AG04450 (cell line): ENCODE data around the gene SUSD4. TPM values are rescaled to one million over a fixed set of nuclear protein-coding genes. Genes with fewer than 3 reads are reported as not detected.

ENCODE experiments used
- CTCF ChIA-PET: fragments of 300-600, 350-600 bp; formaldehyde crosslinking; extraction: SDS; loops from one replicate; lab custom pipeline; 2022; ENCODE audit warnings: antibody characterized with exemption, inconsistent platforms; lab: Charles Lee
- POLR2A ChIA-PET: fragments of 350-600 bp; formaldehyde crosslinking; extraction: SDS; loops from one replicate; lab custom pipeline; 2021; ENCODE audit warnings: antibody characterized with exemption, inconsistent platforms; lab: Yijun Ruan, JAX
- DNase-seq: peaks from one replicate; pipeline ENCODE4 v3.0.0-alpha.2; 2011; ENCODE audit warnings: low read depth, low spot score
- H3K27ac ChIP-seq: one replicate; pipeline ENCODE4 v1.5.1; 2012; ENCODE audit warnings: low read depth, low read length, control low read depth
- H3K27me3 ChIP-seq: one replicate; pipeline ENCODE4 v1.6.0; 2012; ENCODE audit warnings: low read length; ENCODE audit not compliant: control insufficient read depth, insufficient read depth
- H3K4me3 ChIP-seq: 2 replicates; pipeline ENCODE4 v1.5.1; 2011; ENCODE audit warnings: mild to moderate bottlenecking, low read depth, low read length, control low read depth
- H3K9me3 ChIP-seq: 2 replicates; pipeline ENCODE4 v1.5.1; 2012; ENCODE audit warnings: low read length; ENCODE audit not compliant: control insufficient read depth, insufficient read depth
- polyA plus RNA-seq: library from polyadenylated mRNA; depleted of rRNA; stranded (reverse); fragments of >200 nt; gene quantifications from 2 replicates; pipeline ENCODE4 v1.2.3, GENCODE V29; 2011
- TF ChIP-seq, protein P1 (sequence below): IDR thresholded peaks from 2 replicates; pipeline ENCODE4 v1.5.1; 2011; ENCODE audit warnings: low read depth, low read length, control low read depth, inconsistent platforms

Gene SUSD4
- polyA plus RNA-seq, 1 experiment, result 0.29 TPM

DNA sequence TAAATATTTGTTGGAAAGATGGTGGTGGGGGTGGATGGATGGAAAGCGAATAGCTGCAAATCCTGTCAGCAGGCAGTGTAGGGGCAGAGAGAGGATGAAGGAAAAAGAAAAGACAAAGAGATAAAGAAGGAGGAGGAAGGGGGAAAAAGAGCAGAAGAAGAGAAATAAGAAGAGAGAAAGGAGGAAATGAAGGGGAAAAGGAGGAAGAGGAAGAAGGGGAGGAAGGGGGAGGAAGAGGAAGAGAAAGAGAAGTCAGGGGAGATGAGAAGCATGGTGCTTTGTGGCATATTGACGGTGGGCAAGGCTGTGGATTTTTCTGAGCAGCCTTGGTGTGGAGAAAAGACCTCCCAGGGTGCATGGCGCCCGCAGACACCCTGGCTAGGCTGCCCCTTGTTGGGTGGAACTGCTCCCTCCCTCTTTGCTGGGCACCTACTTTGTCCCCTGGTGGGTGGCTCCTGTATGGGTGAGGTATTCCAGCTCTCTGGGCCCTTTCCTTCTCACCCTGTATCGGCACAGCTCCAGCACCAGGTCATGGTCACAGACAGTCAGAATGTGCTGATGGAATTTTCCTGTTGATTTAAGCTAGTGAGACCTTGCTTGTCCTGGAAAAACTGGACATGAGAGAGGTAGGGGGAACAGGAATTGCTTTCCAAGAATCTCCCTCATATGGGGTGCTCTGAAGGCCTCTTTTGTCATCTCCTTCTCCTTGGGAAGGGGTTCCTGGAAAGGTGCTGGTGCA lies 175.2 kb downstream of the SUSD4 start:
- TF ChIP-seq, protein P1, sequence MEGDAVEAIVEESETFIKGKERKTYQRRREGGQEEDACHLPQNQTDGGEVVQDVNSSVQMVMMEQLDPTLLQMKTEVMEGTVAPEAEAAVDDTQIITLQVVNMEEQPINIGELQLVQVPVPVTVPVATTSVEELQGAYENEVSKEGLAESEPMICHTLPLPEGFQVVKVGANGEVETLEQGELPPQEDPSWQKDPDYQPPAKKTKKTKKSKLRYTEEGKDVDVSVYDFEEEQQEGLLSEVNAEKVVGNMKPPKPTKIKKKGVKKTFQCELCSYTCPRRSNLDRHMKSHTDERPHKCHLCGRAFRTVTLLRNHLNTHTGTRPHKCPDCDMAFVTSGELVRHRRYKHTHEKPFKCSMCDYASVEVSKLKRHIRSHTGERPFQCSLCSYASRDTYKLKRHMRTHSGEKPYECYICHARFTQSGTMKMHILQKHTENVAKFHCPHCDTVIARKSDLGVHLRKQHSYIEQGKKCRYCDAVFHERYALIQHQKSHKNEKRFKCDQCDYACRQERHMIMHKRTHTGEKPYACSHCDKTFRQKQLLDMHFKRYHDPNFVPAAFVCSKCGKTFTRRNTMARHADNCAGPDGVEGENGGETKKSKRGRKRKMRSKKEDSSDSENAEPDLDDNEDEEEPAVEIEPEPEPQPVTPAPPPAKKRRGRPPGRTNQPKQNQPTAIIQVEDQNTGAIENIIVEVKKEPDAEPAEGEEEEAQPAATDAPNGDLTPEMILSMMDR, result no peak
- no peak overlapping the region for H3K4me3 ChIP-seq
- no peak overlapping the region for H3K27ac ChIP-seq
- no peaks in the 10 kb centered on the region for H3K9me3 ChIP-seq
- ChIA-PET POLR2A (no interaction called here), CTCF (interaction anchor here (1.2 kb wide), 1 partner anchor 55 kb away, joined by 3 read pairs; no protein-coding TSS in a partner anchor)
- peaks cover 3% of the 10 kb centered on the region for H3K27me3 ChIP-seq
- no peak for DNase-seq

DNA sequence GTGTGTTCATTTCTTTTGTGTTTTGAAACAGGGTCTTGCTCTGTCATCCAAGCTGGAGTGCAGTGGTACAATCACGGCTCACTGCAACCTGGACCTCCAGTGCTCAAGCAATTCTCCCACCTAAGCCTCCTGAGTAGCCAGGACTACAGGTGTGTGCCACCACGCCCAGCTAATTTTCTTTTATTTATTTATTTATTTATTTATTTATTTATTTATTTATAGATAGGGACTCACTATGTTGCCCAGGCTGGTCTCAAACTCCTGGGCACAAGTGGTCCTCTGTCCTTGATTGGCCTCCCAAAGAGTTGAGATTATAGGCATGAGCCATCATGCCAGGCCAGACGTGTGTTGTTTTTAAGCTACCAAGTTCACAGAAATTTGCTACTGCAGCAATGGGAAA lies 177.2 kb downstream of the SUSD4 start:
- TF ChIP-seq, protein P1, result no peak

DNA sequence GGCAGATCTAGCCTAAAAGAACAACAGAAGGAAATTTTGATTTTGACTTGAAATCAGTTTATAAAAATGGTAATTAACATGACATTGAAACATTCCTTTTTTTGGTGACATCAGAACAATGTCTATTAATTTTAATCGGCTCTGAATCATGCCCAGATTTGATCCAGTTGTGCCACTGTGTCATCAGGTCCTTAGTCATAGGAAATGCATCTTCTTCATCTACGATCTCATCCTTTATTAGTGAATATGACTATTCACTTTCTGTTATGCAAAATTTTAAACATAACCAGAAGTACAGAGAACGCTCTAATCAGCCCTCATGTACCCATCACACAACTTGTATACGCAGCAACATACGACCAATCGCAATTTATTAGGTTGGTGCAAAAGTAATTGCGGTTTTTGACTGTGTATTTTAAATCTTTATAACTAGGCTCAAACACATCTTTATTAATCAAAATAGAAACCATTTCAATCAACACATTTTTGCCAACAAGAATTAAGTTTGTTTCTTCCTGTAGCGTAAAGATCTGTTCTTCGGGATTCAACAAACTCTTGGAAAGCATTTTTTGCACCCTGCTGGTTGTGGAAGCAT lies 180.6 kb downstream of the SUSD4 start:
- H3K27ac ChIP-seq, result no peak overlapping the region
- no peak for DNase-seq
- TF ChIP-seq, protein P1, result no peak
- ChIA-PET CTCF (interaction anchor here (0.6 kb wide), 1 partner anchor 253 kb away, joined by 6 read pairs; no protein-coding TSS in a partner anchor), POLR2A (no interaction called here)
- no peak overlapping the region for H3K4me3 ChIP-seq
- H3K9me3 ChIP-seq, result no peaks in the 10 kb centered on the region
- H3K27me3 ChIP-seq, result peaks cover 12% of the 10 kb centered on the region

More for the DNA sequence above, 177.2 kb downstream of the SUSD4 start:
- peaks cover 3% of the 10 kb centered on the region for H3K27me3 ChIP-seq
- ChIA-PET POLR2A (no interaction called here), CTCF (interaction anchor here (0.7 to 0.8 kb wide), 2 partner anchors 52 to 53 kb away, joined by 3 read pairs; no protein-coding TSS in a partner anchor)
- no peaks in the 10 kb centered on the region for H3K9me3 ChIP-seq
- no peak overlapping the region for H3K4me3 ChIP-seq
- no peak overlapping the region for H3K27ac ChIP-seq
- no peak for DNase-seq

DNA sequence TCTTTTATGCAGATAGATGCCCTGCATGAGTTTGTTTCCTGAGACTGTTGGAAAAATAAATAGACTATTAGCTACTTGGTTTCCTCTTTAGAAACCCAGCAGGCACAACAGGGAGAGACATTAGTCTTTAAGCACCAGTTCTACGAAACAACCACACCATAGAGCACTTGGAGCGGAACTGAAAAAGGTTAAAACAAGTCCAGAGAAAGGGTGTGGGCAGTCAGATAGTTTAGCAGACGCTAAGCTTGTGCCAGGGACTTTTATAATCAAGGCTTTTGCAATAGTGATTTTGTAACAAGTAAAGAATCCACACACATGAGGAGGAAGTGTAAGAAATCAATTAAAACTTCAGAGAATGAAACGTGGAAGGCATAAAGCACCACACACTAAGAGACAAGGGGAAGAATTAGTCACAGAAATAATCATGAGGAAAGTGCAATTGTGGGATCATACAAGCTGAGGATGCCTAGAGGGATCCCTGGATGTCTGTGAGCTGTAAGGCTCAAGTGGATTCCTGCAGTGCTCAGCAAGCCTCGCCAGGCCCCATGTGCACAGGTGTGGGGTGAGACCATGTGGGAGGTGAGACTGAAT lies 183.2 kb downstream of the SUSD4 start:
- H3K9me3 ChIP-seq, result no peaks in the 10 kb centered on the region
- peaks cover 12% of the 10 kb centered on the region for H3K27me3 ChIP-seq
- DNase-seq, result no peak
- POLR2A ChIA-PET, result no interaction called here
- CTCF ChIA-PET, result interaction anchor here (1.5 kb wide), 1 partner anchor 47 kb away, joined by 7 read pairs; no protein-coding TSS in a partner anchor
- H3K27ac ChIP-seq, result no peak overlapping the region
- H3K4me3 ChIP-seq, result no peak overlapping the region
- TF ChIP-seq, protein P1, result no peak
